Glutamatergic neuron (in vitro differentiated cells): ENCODE results near the gene ATRX. TPM values are rescaled to one million over a fixed set of nuclear protein-coding genes. Genes with fewer than 3 reads are reported as not detected.
"Not testable (repeated sequence)": the region's sequence is repeated elsewhere in the genome, so short reads cannot be mapped to it uniquely, and the experiment has no call there.

Experiments
- DNase-seq: peaks from one replicate; pipeline ENCODE4 v3.0.0; 2022
- H3K27ac Mint-ChIP-seq: one replicate; pipeline ENCODE4 v1.8.0; 2020; ENCODE audit warnings: mild to moderate bottlenecking, mixed read lengths, inconsistent platforms; ENCODE audit not compliant: unreplicated experiment
- H3K27me3 Mint-ChIP-seq: one replicate; pipeline ENCODE4 v1.8.0; 2020; ENCODE audit warnings: mild to moderate bottlenecking, moderate library complexity, mixed read lengths, inconsistent platforms; ENCODE audit not compliant: unreplicated experiment
- H3K36me3 Mint-ChIP-seq: one replicate; pipeline ENCODE4 v1.8.0; 2020; ENCODE audit warnings: mild to moderate bottlenecking, mixed read lengths, inconsistent platforms; ENCODE audit not compliant: unreplicated experiment
- H3K4me1 Mint-ChIP-seq: one replicate; pipeline ENCODE4 v1.8.0; 2020; ENCODE audit warnings: mild to moderate bottlenecking, low read depth, mixed read lengths, inconsistent platforms; ENCODE audit not compliant: unreplicated experiment
- H3K4me3 Mint-ChIP-seq: one replicate; pipeline ENCODE4 v1.8.0; 2020; ENCODE audit warnings: mild to moderate bottlenecking, mixed read lengths, inconsistent platforms; ENCODE audit not compliant: unreplicated experiment
- H3K9me3 Mint-ChIP-seq: one replicate; pipeline ENCODE4 v1.8.0; 2020; ENCODE audit warnings: mild to moderate bottlenecking, moderate library complexity, mixed read lengths, inconsistent platforms; ENCODE audit not compliant: unreplicated experiment
- CTCF ChIP-seq: fragments of 200-600 bp; sonication (generic); IDR thresholded peaks from one replicate; pipeline ENCODE4 v1.5.0; 2021; ENCODE audit not compliant: partially characterized antibody, unreplicated experiment
- total RNA-seq: library from RNA; stranded (reverse); fragmentation: NEBNext Ultra II Directional; extraction: Animal tissue kit (Norgen Biotek cat#: 25700); gene quantifications from one replicate; pipeline ENCODE4 v1.2.1, GENCODE V29; 2021; ENCODE audit not compliant: unreplicated experiment

The ATRX gene
- total RNA-seq, 1 donor from 2014 or later, result 152 TPM

GRCh38 chrX:77694491-77694890, 91.5 kb downstream of the ATRX start:
- H3K9me3 Mint-ChIP-seq, result peaks cover 2% of the 10 kb centered on the region
- H3K4me1 Mint-ChIP-seq, result no peaks in the 10 kb centered on the region
- H3K36me3 Mint-ChIP-seq, result no peaks in the 10 kb centered on the region
- DNase-seq, result no peak
- no peak overlapping the region for H3K4me3 Mint-ChIP-seq
- TF ChIP-seq CTCF, result no peak
- H3K27me3 Mint-ChIP-seq, result no peaks in the 10 kb centered on the region
- H3K27ac Mint-ChIP-seq, result no peak overlapping the region

- Mint-ChIP-seq H3K4me1 (no peaks in the 10 kb centered on the region), H3K4me3 (no peak overlapping the region)
- no peak for DNase-seq
Observed at GRCh38 chrX:77693594-77693993, 92.4 kb downstream of the ATRX start.

GRCh38 chrX:77691916-77692315, 94.1 kb downstream of the ATRX start:
- no peaks in the 10 kb centered on the region for H3K36me3 Mint-ChIP-seq
- no peaks in the 10 kb centered on the region for H3K27me3 Mint-ChIP-seq
- no peaks in the 10 kb centered on the region for H3K9me3 Mint-ChIP-seq
- H3K4me3 Mint-ChIP-seq, result no peak overlapping the region
- H3K4me1 Mint-ChIP-seq, result no peaks in the 10 kb centered on the region
- no peak for TF ChIP-seq CTCF
- H3K27ac Mint-ChIP-seq, result no peak overlapping the region
- no peak for DNase-seq

More at GRCh38 chrX:77693594-77693993, 92.4 kb downstream of the ATRX start:
- Mint-ChIP-seq H3K9me3 (peaks cover 2% of the 10 kb centered on the region), H3K27me3 (no peaks in the 10 kb centered on the region), H3K27ac (no peak overlapping the region), H3K36me3 (no peaks in the 10 kb centered on the region)
- TF ChIP-seq CTCF, result no peak

- Mint-ChIP-seq H3K27ac (no peak overlapping the region), H3K27me3 (no peaks in the 10 kb centered on the region), H3K4me1 (no peaks in the 10 kb centered on the region), H3K9me3 (no peaks in the 10 kb centered on the region), H3K36me3 (no peaks in the 10 kb centered on the region), H3K4me3 (no peak overlapping the region)
- DNase-seq, result no peak
- no peak for TF ChIP-seq CTCF
Observed at GRCh38 chrX:77689376-77689775, 96.6 kb downstream of the ATRX start.

- H3K27me3 Mint-ChIP-seq, H3K27ac Mint-ChIP-seq, H3K4me3 Mint-ChIP-seq, H3K9me3 Mint-ChIP-seq, H3K4me1 Mint-ChIP-seq, DNase-seq, H3K36me3 Mint-ChIP-seq: not testable (repeated sequence)
Observed at GRCh38 chrX:77685683-77686082, 100.3 kb downstream of the ATRX start.

- Mint-ChIP-seq H3K27me3 (no peaks in the 10 kb centered on the region), H3K4me3 (no peak overlapping the region), H3K36me3 (no peaks in the 10 kb centered on the region), H3K9me3 (no peaks in the 10 kb centered on the region), H3K4me1 (no peaks in the 10 kb centered on the region), H3K27ac (no peak overlapping the region)
- DNase-seq, result no peak
- TF ChIP-seq CTCF, result no peak
Observed at GRCh38 chrX:77679144-77679543, 106.9 kb downstream of the ATRX start.
